Astrocyte (in vitro differentiated cells and primary cell): ENCODE measurements around the gene FRMD4A. TPM values are rescaled to one million over a fixed set of nuclear protein-coding genes. Genes with fewer than 3 reads are reported as not detected.

Source experiments
- DNase-seq: peaks from one replicate; pipeline ENCODE4 v3.0.0-alpha.2; 2010; ENCODE audit warnings: low read depth
- FAIRE-seq: peaks from 2 replicates; lab custom pipeline; 2011; peaks lifted over from hg19 to GRCh38; lab: Jason Lieb, UNC
- H2AFZ ChIP-seq: 2 replicates; pipeline ENCODE4 v1.6.0; 2012; ENCODE audit warnings: low read depth, low read length, inconsistent platforms
- H3K27ac ChIP-seq: 2 replicates; pipeline ENCODE4 v1.5.1; 2011; ENCODE audit warnings: low read depth, low read length, inconsistent platforms
- H3K27me3 ChIP-seq: 2 replicates; pipeline ENCODE4 v1.6.0; 2011; ENCODE audit warnings: low read length, inconsistent platforms; ENCODE audit not compliant: insufficient read depth
- H3K36me3 ChIP-seq: 2 replicates; pipeline ENCODE4 v1.5.1; 2011; ENCODE audit warnings: low read length, inconsistent platforms; ENCODE audit not compliant: insufficient read depth
- H3K4me1 ChIP-seq: 2 replicates; pipeline ENCODE4 v1.5.1; 2011; ENCODE audit warnings: low read length, inconsistent platforms; ENCODE audit not compliant: insufficient read depth
- H3K4me2 ChIP-seq: 2 replicates; pipeline ENCODE4 v1.6.0; 2012; ENCODE audit warnings: low read length, inconsistent platforms
- H3K4me3 ChIP-seq: 2 replicates; pipeline ENCODE4 v1.5.1; 2011; ENCODE audit warnings: low read depth, mild to moderate bottlenecking, low read length, inconsistent platforms; ENCODE audit not compliant: insufficient read depth
- H3K79me2 ChIP-seq: 2 replicates; pipeline ENCODE4 v1.6.0; 2012; ENCODE audit warnings: mild to moderate bottlenecking, low read length, inconsistent platforms; ENCODE audit not compliant: insufficient read depth
- H3K9ac ChIP-seq: 2 replicates; pipeline ENCODE4 v1.6.0; 2012; ENCODE audit warnings: mild to moderate bottlenecking, low read length, inconsistent platforms
- H3K9me3 ChIP-seq: 2 replicates; pipeline ENCODE4 v1.5.1; 2012; ENCODE audit warnings: low read depth, mild to moderate bottlenecking, low read length, inconsistent platforms; ENCODE audit not compliant: insufficient read depth
- H4K20me1 ChIP-seq: 2 replicates; pipeline ENCODE4 v1.6.0; 2012; ENCODE audit warnings: low read length, inconsistent platforms; ENCODE audit not compliant: insufficient read depth
- H3K27ac Mint-ChIP-seq: one replicate; pipeline ENCODE4 v1.8.0; 2021; ENCODE audit warnings: mild to moderate bottlenecking, mixed read lengths; ENCODE audit not compliant: unreplicated experiment
- H3K27me3 Mint-ChIP-seq: one replicate; pipeline ENCODE4 v1.8.0; 2021; ENCODE audit warnings: low read depth, mixed read lengths; ENCODE audit not compliant: unreplicated experiment
- H3K36me3 Mint-ChIP-seq: one replicate; pipeline ENCODE4 v1.8.0; 2021; ENCODE audit warnings: low read depth, mixed read lengths; ENCODE audit not compliant: unreplicated experiment
- H3K4me1 Mint-ChIP-seq: one replicate; pipeline ENCODE4 v1.8.0; 2021; ENCODE audit warnings: low read depth, mixed read lengths; ENCODE audit not compliant: unreplicated experiment
- H3K4me3 Mint-ChIP-seq: one replicate; pipeline ENCODE4 v1.8.0; 2021; ENCODE audit warnings: mild to moderate bottlenecking, moderate library complexity, mixed read lengths; ENCODE audit not compliant: unreplicated experiment
- H3K9me3 Mint-ChIP-seq: one replicate; pipeline ENCODE4 v1.8.0; 2021; ENCODE audit warnings: mild to moderate bottlenecking, mixed read lengths; ENCODE audit not compliant: unreplicated experiment
- EZH2 ChIP-seq: IDR thresholded peaks from 2 replicates; pipeline ENCODE4 v1.6.1; 2012; ENCODE audit warnings: mild to moderate bottlenecking, low read length, inconsistent platforms; ENCODE audit not compliant: insufficient read depth
- total RNA-seq: library from RNA; stranded (reverse); gene quantifications from 2 replicates; pipeline ENCODE4 v1.2.1, GENCODE V29; 2021
- TF ChIP-seq, protein P1 (sequence below): IDR thresholded peaks from 2 replicates; pipeline ENCODE4 v1.5.1; 2011; ENCODE audit warnings: low read depth, mild to moderate bottlenecking, inconsistent platforms, low read length, moderate library complexity; ENCODE audit not compliant: insufficient read depth

FRMD4A gene
- total RNA-seq, 1 donor from 2014 or later, result 82.5 TPM

DNA sequence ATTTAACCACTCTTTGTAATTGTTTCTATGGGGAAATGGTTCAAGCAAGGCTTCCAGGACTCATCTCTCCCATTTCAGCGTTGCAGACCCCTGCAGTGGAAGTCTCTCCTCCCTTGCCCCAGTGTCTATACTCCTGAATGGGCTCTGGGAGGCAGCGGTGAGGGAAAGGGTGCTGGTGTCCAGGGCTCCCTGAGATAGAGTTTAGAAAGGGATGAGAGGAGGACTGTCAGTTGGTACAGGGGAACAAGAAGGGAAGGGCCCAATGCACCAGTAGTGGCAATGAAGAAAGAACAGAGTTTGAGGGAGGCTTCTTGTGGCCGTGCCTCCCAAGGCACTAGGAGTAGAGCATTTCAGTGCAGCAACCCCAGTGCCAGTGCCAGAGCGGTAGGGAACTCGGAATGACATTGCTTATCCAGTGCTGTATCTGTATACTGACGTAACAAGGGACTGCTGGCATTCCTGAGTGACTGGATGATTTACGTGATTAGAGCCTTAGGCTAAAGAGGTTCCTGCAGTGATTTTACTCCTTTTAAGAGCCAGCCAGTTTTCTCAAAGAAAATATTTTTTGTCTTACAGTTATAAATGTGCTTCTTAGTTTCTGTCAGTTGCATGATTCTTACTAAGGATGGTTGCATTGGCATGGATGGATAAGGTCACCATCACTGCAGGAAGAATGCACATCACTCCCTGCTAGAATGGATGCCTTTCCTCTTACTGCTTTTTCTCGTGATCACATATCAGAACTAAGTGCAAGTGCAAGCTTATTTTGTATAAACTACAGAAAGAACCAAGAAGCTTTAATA, 716.0 kb downstream of the FRMD4A start:
- peaks cover 35% of the 10 kb centered on the region for H3K4me1 Mint-ChIP-seq
- no peak for TF ChIP-seq EZH2
- TF ChIP-seq, protein P1, sequence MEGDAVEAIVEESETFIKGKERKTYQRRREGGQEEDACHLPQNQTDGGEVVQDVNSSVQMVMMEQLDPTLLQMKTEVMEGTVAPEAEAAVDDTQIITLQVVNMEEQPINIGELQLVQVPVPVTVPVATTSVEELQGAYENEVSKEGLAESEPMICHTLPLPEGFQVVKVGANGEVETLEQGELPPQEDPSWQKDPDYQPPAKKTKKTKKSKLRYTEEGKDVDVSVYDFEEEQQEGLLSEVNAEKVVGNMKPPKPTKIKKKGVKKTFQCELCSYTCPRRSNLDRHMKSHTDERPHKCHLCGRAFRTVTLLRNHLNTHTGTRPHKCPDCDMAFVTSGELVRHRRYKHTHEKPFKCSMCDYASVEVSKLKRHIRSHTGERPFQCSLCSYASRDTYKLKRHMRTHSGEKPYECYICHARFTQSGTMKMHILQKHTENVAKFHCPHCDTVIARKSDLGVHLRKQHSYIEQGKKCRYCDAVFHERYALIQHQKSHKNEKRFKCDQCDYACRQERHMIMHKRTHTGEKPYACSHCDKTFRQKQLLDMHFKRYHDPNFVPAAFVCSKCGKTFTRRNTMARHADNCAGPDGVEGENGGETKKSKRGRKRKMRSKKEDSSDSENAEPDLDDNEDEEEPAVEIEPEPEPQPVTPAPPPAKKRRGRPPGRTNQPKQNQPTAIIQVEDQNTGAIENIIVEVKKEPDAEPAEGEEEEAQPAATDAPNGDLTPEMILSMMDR, result no peak
- Histone ChIP-seq H3K27me3 (no peaks in the 10 kb centered on the region), H3K36me3 (peaks cover 30% of the 10 kb centered on the region), H3K9ac (peak overlapping the region; percentile 55), H3K4me3 (no peak overlapping the region), H3K79me2 (no peaks in the 10 kb centered on the region), H2AFZ (no peak overlapping the region), H3K4me2 (peak overlapping the region; percentile 37), H4K20me1 (no peaks in the 10 kb centered on the region), H3K27ac (peak overlapping the region; percentile 39), H3K9me3 (no peaks in the 10 kb centered on the region), H3K4me1 (peaks cover 17% of the 10 kb centered on the region)
- H3K27me3 Mint-ChIP-seq, result no peaks in the 10 kb centered on the region
- FAIRE-seq (no peak), DNase-seq (peak; percentile 88)
- peaks cover 9% of the 10 kb centered on the region for H3K36me3 Mint-ChIP-seq
- no peaks in the 10 kb centered on the region for H3K9me3 Mint-ChIP-seq
- no peak overlapping the region for H3K4me3 Mint-ChIP-seq
- peak overlapping the region; percentile 89 for H3K27ac Mint-ChIP-seq

DNA sequence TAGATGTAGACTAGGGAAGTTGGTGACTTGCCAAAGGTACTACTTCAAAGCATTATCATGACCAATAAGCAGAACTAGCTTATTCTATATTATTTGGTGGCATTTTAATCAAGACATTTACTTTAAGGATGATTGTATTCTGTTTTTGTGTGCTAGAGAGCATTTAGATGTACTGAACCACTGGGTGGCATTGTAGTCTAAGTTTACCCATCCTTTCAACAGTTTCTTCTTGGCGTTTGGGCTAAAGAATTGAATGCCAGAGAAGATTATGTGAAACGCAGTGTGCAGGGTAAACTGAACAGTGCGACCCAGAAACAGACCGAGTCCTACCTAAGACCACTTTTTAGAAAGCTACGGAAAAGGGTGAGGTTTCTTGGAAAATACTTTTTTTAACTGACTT, 717.2 kb downstream of the FRMD4A start:
- H3K4me1 Mint-ChIP-seq, result peaks cover 40% of the 10 kb centered on the region
- TF ChIP-seq, protein P1, result peak; percentile 53
- TF ChIP-seq EZH2, result no peak
- Histone ChIP-seq H3K27ac (no peak overlapping the region), H3K27me3 (no peaks in the 10 kb centered on the region), H3K4me3 (no peak overlapping the region), H3K79me2 (no peaks in the 10 kb centered on the region), H3K36me3 (peaks cover 33% of the 10 kb centered on the region), H3K4me2 (no peak overlapping the region), H3K4me1 (peaks cover 17% of the 10 kb centered on the region), H4K20me1 (no peaks in the 10 kb centered on the region), H2AFZ (no peak overlapping the region), H3K9me3 (no peaks in the 10 kb centered on the region), H3K9ac (no peak overlapping the region)
- no peak overlapping the region for H3K27ac Mint-ChIP-seq
- H3K36me3 Mint-ChIP-seq, result peaks cover 9% of the 10 kb centered on the region
- no peak overlapping the region for H3K4me3 Mint-ChIP-seq
- DNase-seq (peak; percentile 37), FAIRE-seq (peak; percentile 70)
- no peaks in the 10 kb centered on the region for H3K9me3 Mint-ChIP-seq
- H3K27me3 Mint-ChIP-seq, result no peaks in the 10 kb centered on the region
